Measurements from ENCODE around the gene HRC. TPM values are rescaled to one million over a fixed set of nuclear protein-coding genes. Genes with fewer than 3 reads are reported as not detected.

HRC gene
- total RNA-seq, 3 donors from 2014 or later = 0.73 to 1.9 (median 1.2) TPM

GRCh38 chr19:49118565-49119410 is 36.4 kb downstream of the HRC start, which contains the start of gene C19orf73:
Gene C19orf73 (minus strand): TSS chr19:49119143. CDS start chr19:49119022, 121 bp downstream.
- H3K4me3 ChIP-seq = peak within 1 kb of the TSS; percentile 38
- no peaks in the 10 kb centered on the region for H3K9me3 ChIP-seq
- no peak for TF ChIP-seq CTCF (IDR thresholded peaks at IDR 0.05)
- H3K36me3 ChIP-seq (ENCODE audit: low read depth) = no peaks in the 10 kb centered on the region
- intact Hi-C loops (cut with DNase I, micrococcal nuclease) = no loop called here
- peak; percentile 91 for ATAC-seq
- DNase-seq = peak; percentile 94 to 97 (median 96)
- peaks cover 32% of the 10 kb centered on the region for H3K4me1 ChIP-seq (ENCODE audit: low read depth)

DNA sequence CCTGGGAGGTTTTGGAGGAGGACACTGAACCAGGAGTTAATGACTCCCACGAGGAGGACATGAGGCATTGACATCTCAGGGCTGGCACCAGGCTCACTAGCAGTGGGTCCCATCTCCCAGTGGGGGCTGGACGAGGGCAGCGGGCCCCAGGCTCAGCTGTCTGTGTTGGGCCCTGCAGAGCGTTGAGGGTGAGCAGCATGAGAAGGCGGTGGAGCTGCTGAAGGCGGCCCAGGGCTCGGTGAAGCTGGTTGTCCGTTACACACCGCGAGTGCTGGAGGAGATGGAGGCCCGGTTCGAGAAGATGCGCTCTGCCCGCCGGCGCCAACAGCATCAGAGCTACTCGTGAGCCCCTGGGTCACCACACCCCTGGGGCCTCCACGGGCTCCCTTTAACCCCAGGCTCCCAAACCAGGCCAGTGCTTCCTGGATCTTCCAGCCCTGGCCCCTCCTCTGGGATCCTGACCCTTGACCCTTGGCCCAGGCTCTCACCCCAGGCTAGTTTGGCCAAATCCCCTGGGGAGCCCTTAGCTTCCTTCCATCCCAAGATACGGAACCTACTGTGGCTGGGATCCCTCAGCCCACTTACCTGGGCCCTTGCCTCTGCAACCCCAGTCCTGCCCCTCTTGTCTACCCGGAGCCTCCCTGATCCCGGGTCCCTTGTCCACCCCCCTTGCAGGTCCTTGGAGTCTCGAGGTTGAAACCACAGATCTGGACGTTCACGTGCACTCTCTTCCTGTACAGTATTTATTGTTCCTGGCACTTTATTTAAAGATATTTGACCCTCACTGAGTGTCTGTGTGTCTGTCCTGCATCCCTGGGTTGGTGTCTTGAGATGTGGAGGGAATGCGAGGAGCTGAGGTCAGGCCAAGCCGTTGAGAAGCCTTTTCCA is 37.3 kb downstream of the HRC start:
- Histone ChIP-seq H3K36me3 (ENCODE audit: low read depth) (no peaks in the 10 kb centered on the region), H3K4me3 (peak overlapping the region; percentile 38), H3K4me1 (ENCODE audit: low read depth) (peaks cover 35% of the 10 kb centered on the region), H3K9me3 (no peaks in the 10 kb centered on the region)
- DNase-seq (peak; percentile 35 to 70 (median 52)), ATAC-seq (no peak)
- intact Hi-C loops (cut with DNase I, micrococcal nuclease) = no loop called here
- TF ChIP-seq CTCF (IDR thresholded peaks at IDR 0.05) = no peak

DNA sequence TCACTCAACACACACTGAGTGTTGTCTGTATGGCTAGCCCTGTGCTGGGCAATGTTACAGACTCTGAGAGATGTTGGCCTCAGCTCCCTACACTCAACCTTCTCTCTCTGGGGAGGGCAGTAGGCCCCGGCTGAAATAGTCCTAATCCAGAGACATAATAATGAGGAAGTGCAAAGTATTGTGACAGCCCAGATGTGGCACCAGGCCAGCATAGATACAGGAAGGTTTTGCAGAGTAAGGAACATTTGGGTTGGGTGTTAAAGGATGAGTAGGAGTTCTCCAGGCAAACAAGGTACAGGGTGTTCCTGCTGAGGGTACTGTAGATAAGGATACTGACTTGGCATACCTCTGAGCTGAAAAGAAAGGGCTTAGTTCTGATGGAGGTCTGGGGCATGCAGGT is 38.7 kb downstream of the HRC start:
- Histone ChIP-seq H3K36me3 (ENCODE audit: low read depth) (no peaks in the 10 kb centered on the region), H3K4me1 (ENCODE audit: low read depth) (peaks cover 35% of the 10 kb centered on the region), H3K4me3 (no peak overlapping the region), H3K9me3 (no peaks in the 10 kb centered on the region)
- ATAC-seq (no peak), DNase-seq (peak in 1 of 3 donors; percentile 49)
- intact Hi-C loops (cut with DNase I, micrococcal nuclease) = no loop called here
- no peak for TF ChIP-seq CTCF (IDR thresholded peaks at IDR 0.05)

GRCh38 chr19:49114630-49115363 is 40.4 kb downstream of the HRC start:
- peak overlapping the region; percentile 57 for H3K4me3 ChIP-seq
- ATAC-seq (no peak), DNase-seq (peak; percentile 72 to 80 (median 77))
- peaks cover 28% of the 10 kb centered on the region for H3K4me1 ChIP-seq (ENCODE audit: low read depth)
- intact Hi-C loops (cut with DNase I, micrococcal nuclease) = no loop called here
- H3K9me3 ChIP-seq = no peaks in the 10 kb centered on the region
- H3K36me3 ChIP-seq (ENCODE audit: low read depth) = no peaks in the 10 kb centered on the region
- TF ChIP-seq CTCF (IDR thresholded peaks at IDR 0.05) = no peak

Data from mucosa of descending colon (tissue), 3 donors.